AG04450 (cell line): ENCODE results near the gene ZFP42. TPM values are rescaled to one million over a fixed set of nuclear protein-coding genes. Genes with fewer than 3 reads are reported as not detected.
A peak's percentile ranks its signal among the peaks of the same experiment; 100 is the strongest.

Source experiments
- CTCF ChIA-PET: fragments of 300-600, 350-600 bp; formaldehyde crosslinking; extraction: SDS; loops from one replicate; lab custom pipeline; 2022; ENCODE audit warnings: antibody characterized with exemption, inconsistent platforms; lab: Charles Lee
- POLR2A ChIA-PET: fragments of 350-600 bp; formaldehyde crosslinking; extraction: SDS; loops from one replicate; lab custom pipeline; 2021; ENCODE audit warnings: antibody characterized with exemption, inconsistent platforms; lab: Yijun Ruan, JAX
- DNase-seq: peaks from one replicate; pipeline ENCODE4 v3.0.0-alpha.2; 2011; ENCODE audit warnings: low read depth, low spot score
- H3K27ac ChIP-seq: one replicate; pipeline ENCODE4 v1.5.1; 2012; ENCODE audit warnings: low read depth, low read length, control low read depth
- H3K27me3 ChIP-seq: one replicate; pipeline ENCODE4 v1.6.0; 2012; ENCODE audit warnings: low read length; ENCODE audit not compliant: control insufficient read depth, insufficient read depth
- H3K4me3 ChIP-seq: 2 replicates; pipeline ENCODE4 v1.5.1; 2011; ENCODE audit warnings: mild to moderate bottlenecking, low read depth, low read length, control low read depth
- H3K9me3 ChIP-seq: 2 replicates; pipeline ENCODE4 v1.5.1; 2012; ENCODE audit warnings: low read length; ENCODE audit not compliant: control insufficient read depth, insufficient read depth
- CTCF ChIP-seq: IDR thresholded peaks from 2 replicates; pipeline ENCODE4 v1.5.1; 2011; ENCODE audit warnings: low read depth, low read length, control low read depth, inconsistent platforms
- polyA plus RNA-seq: library from polyadenylated mRNA; depleted of rRNA; stranded (reverse); fragments of >200 nt; gene quantifications from 2 replicates; pipeline ENCODE4 v1.2.3, GENCODE V29; 2011

ZFP42 gene
- polyA plus RNA-seq, 1 experiment, result 0.05 TPM

GRCh38 chr4:188008377-188008776 lies 12.8 kb downstream of the ZFP42 start:
- ChIA-PET CTCF (no interaction called here), POLR2A (no interaction called here)
- peak; percentile 61 for DNase-seq

GRCh38 chr4:188012426-188012945 lies 16.9 kb downstream of the ZFP42 start:
- ChIA-PET CTCF (no interaction called here), POLR2A (no interaction called here)
- Histone ChIP-seq H3K9me3 (peaks cover 7% of the 10 kb centered on the region), H3K27ac (no peak overlapping the region), H3K4me3 (no peak overlapping the region), H3K27me3 (no peaks in the 10 kb centered on the region)
- DNase-seq, result no peak
- no peak for TF ChIP-seq CTCF

More at GRCh38 chr4:188008377-188008776, 12.8 kb downstream of the ZFP42 start:
- no peaks in the 10 kb centered on the region for H3K27me3 ChIP-seq
- no peak for TF ChIP-seq CTCF
- H3K27ac ChIP-seq, result no peak overlapping the region
- H3K4me3 ChIP-seq, result no peak overlapping the region
- peaks cover 7% of the 10 kb centered on the region for H3K9me3 ChIP-seq

GRCh38 chr4:188015025-188015940 lies 19.7 kb downstream of the ZFP42 start:
- DNase-seq, result no peak
- no peak overlapping the region for H3K4me3 ChIP-seq
- H3K27ac ChIP-seq, result no peak overlapping the region
- H3K27me3 ChIP-seq, result no peaks in the 10 kb centered on the region
- ChIA-PET POLR2A (no interaction called here), CTCF (no interaction called here)
- H3K9me3 ChIP-seq, result peaks cover 7% of the 10 kb centered on the region
- TF ChIP-seq CTCF, result no peak

GRCh38 chr4:188016754-188017153 lies 21.2 kb downstream of the ZFP42 start:
- DNase-seq, result no peak
- TF ChIP-seq CTCF, result no peak
- H3K27ac ChIP-seq, result no peak overlapping the region
- ChIA-PET POLR2A (no interaction called here), CTCF (no interaction called here)
- H3K9me3 ChIP-seq, result peaks cover 4% of the 10 kb centered on the region
- no peaks in the 10 kb centered on the region for H3K27me3 ChIP-seq
- H3K4me3 ChIP-seq, result no peak overlapping the region

- no peaks in the 10 kb centered on the region for H3K27me3 ChIP-seq
- no peak overlapping the region for H3K4me3 ChIP-seq
- no peak for TF ChIP-seq CTCF
- POLR2A ChIA-PET, result no interaction called here
- no peaks in the 10 kb centered on the region; the same call in none of the 2 replicates for H3K9me3 ChIP-seq
- CTCF ChIA-PET, result no interaction called here
- no peak overlapping the region for H3K27ac ChIP-seq
- DNase-seq, result no peak
Measured at GRCh38 chr4:188018262-188018661, 22.7 kb downstream of the ZFP42 start.
